Measurements from ENCODE around the gene NTF4.
A peak's percentile ranks its signal among the peaks of the same experiment; 100 is the strongest.

NTF4 gene, protein sequence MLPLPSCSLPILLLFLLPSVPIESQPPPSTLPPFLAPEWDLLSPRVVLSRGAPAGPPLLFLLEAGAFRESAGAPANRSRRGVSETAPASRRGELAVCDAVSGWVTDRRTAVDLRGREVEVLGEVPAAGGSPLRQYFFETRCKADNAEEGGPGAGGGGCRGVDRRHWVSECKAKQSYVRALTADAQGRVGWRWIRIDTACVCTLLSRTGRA

DNA sequence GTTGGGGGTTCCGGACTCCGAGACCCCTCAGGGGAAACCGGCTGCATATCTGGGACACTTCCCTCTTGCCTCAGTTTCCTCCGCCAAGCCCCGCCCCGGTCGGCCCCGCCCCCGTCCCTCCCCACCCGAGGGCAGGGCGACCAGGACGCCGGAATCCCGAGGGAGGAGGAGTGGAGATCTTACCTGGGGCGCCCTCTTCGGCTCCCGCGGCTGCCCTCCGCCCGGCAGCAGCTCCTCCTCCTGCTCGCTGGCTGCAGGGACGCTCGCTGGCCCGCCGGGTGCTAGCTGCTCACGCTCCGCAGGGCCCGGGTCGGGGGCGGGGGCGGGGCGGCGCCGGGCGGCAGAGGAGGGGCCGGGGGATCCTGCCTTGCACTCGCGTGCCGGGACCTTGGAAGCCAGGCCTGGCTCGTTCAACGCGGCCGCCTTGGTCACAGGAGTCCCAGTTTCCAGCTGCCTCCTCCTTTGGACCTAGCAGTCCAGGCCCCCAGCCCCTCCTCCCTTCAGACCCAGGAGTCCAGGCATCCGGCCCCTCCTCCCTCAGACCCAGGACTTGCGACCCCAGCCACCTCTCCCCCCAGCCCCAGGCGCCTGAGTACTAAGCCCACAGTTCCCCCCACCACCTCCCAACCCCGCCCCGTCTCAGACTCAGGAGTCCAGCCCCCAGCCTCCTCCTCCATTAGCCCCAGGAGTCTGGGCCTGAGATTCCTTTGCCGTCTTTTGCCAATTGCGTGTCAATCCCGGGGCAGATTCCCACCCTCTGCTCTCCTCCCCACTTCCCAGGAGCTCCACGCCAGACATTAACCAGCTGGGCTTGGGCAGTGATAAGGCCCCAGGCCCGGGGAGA is at the start of gene NTF4:
Gene NTF4 (minus strand): TSS at position 51 of the 844 bp plus-strand sequence. CDS start 2,821 bp downstream, outside the sequence.
- no peak for DNase-seq (ENCODE audit: low read depth)

DNA sequence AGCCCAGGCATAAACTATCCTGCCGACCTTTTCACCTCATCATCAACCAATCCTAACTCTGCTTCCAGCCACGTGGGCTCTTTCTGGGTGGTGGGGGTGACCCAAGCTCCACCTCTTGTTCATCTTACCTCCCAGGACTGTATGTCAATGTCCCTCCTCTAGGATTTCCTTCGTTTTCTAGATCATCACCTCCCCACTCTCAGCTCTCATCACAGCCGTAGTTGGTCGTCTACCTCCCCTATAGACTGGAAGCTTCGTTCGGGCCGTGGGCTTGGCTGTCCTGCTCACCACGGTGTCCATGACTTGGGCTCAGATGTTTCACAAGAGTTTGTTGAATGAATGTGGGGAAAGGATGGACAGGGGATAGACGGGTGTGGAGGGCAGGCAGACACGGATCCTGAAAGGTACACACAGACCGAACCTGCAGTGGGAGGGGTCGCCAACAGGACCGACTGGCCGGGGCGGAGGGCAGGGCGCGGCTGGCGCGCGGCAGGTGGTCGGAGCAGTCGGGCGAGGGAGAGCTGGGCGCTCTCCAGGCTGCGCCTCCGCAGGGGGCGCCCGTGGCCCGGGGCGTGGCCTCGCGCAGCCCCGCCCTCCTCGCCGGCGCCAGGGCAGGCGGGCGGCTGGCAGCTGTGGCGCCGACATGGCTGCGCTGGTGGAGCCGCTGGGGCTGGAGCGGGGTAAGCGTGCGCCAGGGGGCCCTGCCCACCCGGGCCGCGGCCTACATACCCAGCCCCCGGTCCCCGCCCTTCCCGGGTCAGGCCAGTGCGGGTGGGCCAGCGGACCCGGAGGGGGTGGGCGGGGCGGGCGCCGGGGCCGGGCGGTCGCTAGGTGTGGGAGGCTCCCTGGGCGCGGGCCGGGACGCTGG is 49.4 kb upstream of the NTF4 start, which contains the start of gene LIN7B:
Gene LIN7B (plus strand): TSS at position 609 of the 868 bp plus-strand sequence. CDS start 35 bp downstream, at position 644.
- DNase-seq (ENCODE audit: low read depth): peak; percentile 53

DNA sequence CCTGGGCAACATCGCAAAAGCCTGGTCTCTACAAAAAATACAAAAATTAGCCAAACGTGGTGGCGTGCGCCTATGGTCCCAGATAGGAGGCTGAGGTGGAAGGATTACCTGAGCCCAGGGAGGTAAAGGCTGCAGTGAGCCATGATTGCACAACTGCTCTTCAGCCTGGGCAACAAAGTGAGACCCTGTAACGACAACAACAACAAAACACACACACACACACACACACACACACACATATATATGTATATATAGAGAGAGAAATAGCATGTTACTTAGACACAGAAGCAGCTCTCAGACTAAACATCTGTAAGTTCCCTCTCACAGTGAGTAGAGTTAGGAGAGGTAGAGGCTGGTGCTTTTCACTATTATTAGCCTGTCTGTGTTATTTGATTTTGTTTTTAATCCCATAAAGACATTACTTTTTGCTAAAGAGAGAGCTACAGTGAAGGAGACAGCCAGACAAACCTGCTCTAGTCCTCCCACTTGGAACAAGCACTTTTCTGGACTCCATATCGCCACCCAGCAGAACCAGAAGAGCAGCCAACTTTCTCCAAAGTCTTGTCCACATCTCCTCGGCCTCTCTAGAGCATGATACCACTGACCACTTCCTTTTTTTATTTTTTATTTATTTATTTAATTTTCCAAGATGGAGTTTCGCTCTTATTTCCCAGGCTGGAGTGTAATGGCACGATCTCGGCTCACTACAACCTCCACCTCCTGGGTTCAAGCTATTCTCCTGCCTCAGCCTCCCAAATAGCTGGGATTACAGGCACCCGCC is 46.8 kb upstream of the NTF4 start:
- DNase-seq (ENCODE audit: low read depth): no peak

DNA sequence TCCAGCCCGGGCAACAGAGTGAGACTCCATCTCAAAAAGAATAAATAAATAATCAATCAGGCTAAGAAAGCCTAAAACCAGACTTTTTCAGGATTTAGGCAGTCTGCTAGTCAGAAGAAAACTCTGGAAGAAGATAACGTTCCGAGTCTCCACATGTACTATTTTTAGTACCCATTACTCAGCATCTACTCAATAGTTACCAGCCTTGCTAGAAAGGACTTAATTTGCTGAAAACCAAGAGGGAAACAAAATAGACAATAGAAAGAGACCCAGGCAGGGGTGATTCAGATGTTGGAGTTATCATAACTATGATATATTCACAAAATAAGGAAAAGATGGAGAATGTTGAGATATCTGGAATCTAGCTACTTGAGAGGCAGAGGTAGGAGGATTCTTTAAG is 45.9 kb upstream of the NTF4 start:
- DNase-seq (ENCODE audit: low read depth): no peak

DNA sequence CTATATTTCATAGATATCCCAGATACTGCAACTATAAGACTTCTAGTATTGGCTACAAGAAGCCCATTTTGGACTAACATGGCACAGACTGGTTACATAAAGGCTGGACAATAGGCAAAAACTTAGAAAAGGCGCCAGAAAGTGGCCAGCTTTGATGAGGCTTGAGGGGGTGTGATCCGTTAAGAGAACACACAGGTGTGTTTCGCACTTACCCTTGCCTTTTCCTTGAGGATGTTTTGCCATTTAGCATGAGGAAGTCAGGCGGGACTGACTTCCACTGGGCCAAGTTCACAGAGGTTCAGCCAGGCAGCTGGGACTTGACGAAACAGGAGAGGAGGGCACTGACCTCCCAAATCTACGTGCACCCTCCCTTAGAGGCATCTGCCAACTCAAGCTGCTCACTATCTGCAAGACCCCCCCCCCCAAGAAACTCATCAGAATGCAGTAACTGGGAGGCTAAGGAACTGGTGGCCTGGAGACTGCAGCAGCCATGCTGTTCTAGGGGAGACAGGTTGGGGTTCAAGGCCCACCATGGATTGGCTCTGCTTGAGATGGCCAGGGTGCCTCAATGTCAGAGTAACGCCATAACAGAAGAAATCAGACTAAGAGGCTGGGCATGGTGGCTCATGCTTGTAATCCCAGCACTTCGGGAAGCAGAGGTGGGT is 45.1 kb upstream of the NTF4 start:
- no peak for DNase-seq (ENCODE audit: low read depth)

DNA sequence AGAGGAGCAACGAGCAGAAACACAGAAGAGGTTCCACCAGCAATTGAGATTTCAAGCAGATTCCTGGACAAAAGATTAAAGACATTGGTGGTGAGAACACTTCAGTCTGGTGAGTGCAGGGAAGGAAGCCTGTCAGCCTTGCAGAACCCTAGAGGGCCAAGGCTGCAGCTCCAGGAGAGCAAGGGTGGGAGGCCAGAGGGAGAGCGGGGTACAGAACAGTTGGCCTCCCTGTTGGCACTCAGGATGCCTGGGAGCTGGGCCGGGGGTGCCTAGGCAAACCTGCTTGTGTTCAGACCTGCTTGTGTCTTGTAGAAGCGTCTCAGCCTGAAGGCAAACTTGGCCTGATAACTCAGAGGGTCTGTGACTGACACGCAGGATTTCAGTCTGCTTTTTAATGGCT is 44.4 kb upstream of the NTF4 start:
- no peak for DNase-seq (ENCODE audit: low read depth)

DNA sequence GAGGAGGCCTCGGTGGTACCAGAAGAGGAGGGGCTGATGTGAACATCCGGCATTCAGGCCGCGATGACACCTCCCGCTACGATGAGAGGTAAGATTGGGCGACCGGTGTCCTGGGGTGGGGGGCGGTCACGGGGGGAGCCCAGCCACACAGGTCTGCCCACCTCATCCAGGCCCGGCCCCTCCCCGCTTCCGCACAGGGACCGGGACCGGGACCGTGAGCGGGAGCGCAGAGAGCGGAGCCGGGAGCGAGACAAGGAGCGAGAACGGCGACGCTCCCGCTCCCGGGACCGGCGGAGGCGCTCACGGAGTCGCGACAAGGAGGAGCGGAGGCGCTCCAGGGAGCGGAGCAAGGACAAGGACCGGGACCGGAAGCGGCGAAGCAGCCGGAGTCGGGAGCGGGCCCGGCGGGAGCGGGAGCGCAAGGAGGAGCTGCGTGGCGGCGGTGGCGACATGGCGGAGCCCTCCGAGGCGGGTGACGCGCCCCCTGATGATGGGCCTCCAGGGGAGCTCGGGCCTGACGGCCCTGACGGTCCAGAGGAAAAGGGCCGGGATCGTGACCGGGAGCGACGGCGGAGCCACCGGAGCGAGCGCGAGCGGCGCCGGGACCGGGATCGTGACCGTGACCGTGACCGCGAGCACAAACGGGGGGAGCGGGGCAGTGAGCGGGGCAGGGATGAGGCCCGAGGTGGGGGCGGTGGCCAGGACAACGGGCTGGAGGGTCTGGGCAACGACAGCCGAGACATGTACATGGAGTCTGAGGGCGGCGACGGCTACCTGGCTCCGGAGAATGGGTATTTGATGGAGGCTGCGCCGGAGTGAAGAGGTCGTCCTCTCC is 43.2 kb upstream of the NTF4 start:
- DNase-seq (ENCODE audit: low read depth): no peak

DNA sequence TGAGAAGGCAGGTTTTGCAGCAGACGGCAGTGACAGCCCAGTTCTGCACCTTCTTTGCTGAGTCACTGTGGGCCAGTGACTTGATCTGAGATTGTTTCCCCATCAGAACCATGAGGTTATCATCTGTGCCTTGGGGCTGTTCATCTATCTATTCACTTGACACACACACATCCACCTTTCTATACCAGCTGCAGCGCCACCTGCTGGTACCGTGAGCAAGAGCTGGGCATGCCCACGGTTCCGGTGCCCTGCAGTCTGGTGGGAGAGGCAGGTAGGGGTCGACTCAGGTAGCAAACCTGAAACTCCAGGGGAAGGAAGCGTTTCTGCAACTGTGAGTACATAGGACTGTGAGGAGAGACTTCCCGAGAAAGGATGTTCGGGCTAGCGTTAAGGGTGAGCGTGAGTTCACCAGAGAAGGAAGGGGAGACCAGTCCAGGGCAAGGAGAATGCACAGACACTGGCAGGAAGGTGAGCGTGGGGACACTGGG is 42.1 kb upstream of the NTF4 start:
- DNase-seq (ENCODE audit: low read depth): peak; percentile 53

DNA sequence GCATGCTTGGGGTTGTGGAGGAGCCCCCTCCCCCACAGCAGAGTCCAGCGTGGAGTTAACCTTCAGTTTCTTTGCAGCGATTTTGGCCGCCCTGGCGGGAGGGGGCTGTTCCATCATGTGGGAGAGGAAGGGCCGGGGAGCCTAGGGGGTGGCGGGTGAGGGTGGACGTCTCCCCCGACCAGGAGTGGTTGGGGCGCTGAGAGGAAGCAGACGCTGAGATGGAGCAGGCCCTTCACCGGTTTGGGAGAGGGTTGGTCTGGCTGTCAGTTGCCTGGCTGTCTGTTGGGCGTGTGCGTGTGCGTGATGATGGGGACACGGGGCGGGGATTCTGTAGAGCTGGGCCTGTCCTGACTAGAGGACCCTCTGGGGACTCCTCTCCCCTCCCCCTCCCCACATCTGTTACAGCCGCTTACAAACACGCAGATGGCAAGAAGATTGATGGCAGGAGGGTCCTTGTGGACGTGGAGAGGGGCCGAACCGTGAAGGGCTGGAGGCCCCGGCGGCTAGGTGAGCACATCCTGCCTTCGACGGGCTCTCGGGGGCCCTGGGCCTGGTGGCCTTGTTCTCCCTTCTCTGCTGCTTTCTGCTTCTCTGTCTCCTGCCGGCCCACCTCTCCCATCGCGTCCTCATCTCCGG is 39.7 kb upstream of the NTF4 start:
- no peak for DNase-seq (ENCODE audit: low read depth)

DNA sequence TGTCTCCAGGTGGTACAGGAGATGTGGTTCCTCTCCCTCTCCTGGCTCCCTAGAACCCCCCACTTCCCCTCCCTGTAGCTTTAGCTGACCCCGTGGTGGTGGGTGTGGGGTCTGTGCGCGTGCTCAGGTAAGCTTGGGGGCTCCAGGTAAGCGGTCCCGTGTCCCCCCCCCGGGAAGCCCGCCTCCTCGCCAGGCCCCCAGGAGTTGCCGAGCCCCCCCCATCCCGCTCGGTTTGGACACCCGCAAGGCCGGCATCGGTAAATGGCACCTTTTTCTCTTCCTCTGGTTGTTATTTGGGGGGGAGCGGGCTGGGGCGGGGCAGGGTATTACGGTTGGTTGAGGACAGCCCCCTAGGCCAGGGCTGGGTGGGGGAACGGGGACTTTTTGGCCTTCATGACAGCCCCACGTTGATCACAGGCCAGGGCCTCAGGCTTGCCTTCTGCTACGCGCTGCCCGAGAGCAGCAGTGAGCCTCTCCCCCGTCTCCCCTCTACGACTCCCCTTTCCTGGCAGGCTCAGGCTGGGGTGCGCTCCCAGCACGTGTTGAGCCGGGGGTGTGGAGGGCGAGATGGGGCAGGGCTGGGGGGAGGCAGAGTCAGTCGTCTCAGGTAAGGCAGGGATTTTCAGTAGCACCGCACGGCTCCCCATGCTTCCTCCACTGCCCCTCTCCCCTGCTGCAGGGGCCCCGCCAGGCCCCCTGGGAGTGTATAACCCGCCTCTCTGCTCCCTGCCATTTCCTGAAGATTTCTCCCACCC is 38.9 kb upstream of the NTF4 start:
- no peak for DNase-seq (ENCODE audit: low read depth)

DNA sequence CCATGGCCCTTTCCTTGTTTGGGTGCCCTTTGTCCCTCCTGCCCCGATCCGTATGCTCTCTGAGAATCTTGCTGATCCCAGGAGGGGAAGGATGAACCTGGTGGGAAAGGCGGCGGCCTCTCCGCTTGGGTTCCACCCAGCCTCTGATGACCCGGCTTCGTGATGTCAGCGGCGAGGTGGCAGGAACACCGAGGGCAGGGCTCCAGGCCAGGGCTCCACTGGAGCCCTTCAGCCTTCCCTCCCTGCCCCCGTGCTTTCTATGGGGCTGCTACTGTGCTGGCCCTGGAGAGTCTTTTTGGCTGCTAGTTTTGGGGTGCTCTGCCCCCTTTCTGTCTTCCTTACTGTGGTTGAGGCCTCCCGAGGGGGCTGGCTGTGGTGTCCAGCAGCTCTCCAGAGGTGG is 37.7 kb upstream of the NTF4 start:
- no peak for DNase-seq (ENCODE audit: low read depth)

DNA sequence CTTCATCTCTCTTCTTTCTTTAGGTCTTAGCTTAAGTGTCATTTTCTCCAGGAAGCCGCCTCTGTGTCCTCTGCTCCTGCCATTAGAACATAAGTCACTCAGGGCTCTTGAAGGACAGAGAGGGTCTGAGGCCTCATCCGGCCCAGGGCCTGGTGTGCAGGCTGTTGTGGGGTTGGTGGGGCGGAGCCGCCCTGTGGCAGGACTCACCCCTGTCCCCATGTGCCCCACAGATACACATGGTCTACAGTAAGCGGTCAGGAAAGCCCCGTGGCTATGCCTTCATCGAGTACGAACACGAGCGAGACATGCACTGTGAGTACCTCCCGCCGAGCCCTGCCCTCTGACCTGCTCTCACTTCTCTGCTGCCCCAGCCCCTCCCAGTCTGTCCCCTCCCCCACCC is 36.5 kb upstream of the NTF4 start:
- no peak for DNase-seq (ENCODE audit: low read depth)

DNA sequence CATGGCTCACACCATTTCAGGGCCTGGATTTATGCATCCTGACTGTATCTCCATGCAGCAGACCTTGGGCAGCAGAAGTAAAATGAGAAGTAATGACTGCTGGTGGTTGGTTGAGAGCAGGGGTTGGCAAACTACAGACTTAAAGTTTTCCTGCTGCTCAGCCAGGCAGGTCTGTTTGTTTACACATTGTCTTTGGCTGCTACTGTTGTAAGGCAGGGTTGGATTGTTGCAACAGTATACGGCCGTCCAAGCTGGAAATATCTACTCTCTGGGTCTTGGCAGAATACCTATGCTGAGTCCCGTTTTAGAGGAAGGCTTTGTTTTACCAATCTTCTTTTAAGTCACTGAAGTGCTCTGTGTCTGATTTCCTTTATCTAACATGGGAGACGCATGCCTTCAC is 34.2 kb upstream of the NTF4 start:
- no peak for DNase-seq (ENCODE audit: low read depth)

DNA sequence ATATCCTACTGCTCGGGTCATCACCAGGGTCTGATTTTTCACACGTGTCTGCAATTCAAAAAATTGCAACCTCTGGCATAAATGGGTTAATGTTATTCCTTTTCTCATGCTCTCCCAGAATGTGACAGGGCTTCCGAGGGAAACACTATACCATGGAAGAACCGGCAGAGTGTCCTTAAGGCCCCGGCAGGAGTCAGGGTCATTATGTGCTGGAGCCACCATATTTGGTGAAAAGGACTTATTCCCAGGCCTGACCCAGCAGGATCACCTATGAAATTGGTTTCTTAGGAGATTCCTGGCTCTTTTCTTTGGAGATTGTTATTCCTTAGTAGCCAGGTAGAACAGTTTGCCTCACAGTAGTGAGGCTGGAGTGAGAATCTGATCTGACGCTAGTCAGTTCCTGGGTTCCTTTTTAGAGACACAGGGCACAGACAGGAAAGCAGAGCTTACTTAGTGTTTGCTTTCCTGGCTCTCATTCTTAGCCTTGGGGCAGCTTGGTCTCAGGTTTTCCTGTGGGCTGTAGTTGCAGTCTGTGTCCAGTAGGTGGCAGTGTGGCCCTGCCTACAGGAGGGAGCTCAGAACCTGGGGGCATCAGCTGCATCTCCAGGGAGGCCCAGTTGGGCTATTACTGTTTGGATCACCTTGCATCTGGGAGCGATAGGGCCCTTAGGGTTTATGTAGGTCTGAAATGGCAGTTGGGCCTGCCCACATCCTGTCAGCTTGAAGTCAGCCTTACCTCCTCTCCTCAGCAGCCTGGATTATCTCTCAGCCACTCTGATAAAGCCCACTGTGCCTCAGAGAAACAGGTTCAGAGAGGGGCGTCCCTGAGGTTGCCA is 33.1 kb upstream of the NTF4 start:
- DNase-seq (ENCODE audit: low read depth): peak; percentile 65

DNA sequence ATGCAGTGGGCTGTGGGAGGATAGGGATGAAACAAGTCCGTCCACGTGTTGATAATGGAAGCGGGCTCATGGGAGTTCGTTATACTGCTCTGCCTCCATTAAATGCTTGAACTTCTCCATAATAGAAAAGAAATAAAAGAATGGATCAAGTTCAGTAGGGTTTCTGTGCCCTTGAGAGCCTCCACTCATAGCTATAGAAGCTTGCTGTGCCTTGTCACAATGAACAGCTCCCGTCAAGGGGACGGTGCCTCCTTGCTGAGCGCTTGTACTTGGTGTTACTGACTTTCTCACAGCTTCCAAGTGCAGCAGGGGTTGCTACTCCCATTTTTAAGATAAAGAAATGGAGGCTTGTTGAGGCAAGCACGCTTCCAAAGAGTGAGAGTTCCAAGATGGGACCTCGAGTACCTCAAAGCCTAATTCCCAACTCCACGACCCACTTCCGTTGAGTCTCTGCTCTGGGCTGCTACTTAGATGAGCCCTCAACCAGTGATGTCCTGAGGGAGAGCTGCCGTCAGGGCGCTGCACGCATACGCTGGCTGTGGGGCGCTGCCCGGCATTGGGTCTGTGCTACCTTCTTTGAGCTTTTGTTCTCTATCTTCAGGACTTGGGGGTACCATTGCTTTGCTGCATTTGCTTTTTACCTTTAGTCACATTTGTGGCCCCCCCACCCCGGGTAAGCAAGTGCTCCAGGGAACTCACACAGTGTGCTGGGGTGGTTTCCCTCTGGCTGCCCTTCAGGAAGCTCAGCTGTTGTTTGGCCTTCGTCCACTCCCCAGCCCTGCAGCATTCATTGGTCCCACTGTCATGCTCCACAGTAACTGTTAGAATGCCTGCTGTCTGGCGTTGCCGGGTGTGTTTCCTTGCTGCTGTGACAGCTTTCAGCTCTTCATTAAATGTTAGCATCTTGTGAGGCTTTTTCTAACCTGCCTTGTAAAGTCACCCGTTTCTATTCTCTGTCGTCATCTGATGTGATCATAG is 30.2 kb upstream of the NTF4 start:
- no peak for DNase-seq (ENCODE audit: low read depth)

DNA sequence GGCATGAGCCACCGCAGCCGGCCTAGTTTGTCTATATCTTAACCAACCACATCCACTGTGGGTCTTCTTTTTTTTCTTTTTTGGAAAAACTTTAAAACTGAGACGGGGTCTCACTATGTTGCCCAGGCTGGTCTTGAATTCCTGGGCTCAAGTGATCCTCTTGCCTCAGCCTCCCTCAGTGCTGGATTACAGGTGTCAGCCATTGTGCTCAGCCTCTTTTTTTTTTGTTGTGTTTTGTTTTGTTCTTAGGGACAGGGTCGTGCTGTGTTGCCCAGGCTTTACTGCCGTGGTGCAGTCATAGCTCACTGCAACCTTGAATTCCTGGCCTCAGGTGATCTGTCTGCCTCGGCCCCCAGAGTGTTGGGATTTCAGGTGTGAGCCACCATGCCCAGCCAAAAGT is 28.1 kb upstream of the NTF4 start:
- DNase-seq (ENCODE audit: low read depth): no peak

All from activated gamma-delta T cell treated with anti-CD3 and anti-CD28 coated beads, Interleukin-2, amount 50 U/mL, for 16 hours (primary cell).